ENCODE data around the gene LMCD1.

DNA sequence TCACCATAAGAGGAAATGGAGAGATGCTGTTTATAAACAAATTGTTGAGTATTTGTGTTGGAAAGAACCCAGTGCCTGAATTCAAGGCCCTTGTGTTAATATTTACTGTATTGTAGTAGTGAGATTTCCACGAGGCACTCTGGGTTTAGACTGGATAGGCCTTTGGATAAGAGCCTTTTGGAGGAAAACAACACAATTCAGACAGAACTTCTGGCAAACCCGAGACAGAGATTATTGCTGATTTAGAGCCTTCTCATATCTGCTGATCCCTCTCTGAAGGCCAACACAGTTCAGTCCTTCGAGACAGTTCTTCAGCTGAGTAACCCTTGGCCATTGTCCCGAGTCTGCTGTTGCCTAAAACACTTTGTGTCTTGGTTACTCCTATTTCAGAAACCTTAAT is 55.7 kb downstream of the LMCD1 start:
- TF ChIP-seq JUNB (IDR thresholded peaks at IDR 0.05; ENCODE audit: unreplicated experiment) (no peak), CTCF (conservative IDR thresholded peaks at IDR 0.05; ENCODE audit: low read depth in 2 of 2) (no peak), REST (IDR thresholded peaks at IDR 0.05; ENCODE audit: unreplicated experiment) (no peak), POLR2AphosphoS5 (IDR thresholded peaks at IDR 0.05; ENCODE audit: low read depth) (no peak), CREB1 (CRISPR knock-in tag; IDR thresholded peaks at IDR 0.05; ENCODE audit: low read depth) (no peak), EZH2phosphoT487 (IDR thresholded peaks at IDR 0.05; ENCODE audit: unreplicated experiment) (no peak)

Measured in GM23338 (cell line).